HepG2 (cell line): ENCODE measurements around the gene KRTAP5-11. TPM values are rescaled to one million over a fixed set of nuclear protein-coding genes. Genes with fewer than 3 reads are reported as not detected.
"Not testable (repeated sequence)": the region's sequence is repeated elsewhere in the genome, so short reads cannot be mapped to it uniquely, and the experiment has no call there.

Experiments
- ATAC-seq: fragments of 200-7000 bp; cut with Tn5 transposase; 3 replicates; pipeline ENCODE4 v1.9.1; 2020; ENCODE audit warnings: mild to moderate bottlenecking, moderate library complexity
- BruUV-seq: library from RNA; stranded (reverse); fragments of 400-500 nt; replicated peaks from 2 replicates; lab custom pipeline; 2021; lab: Mats Ljungman, UMichigan
- CTCF ChIA-PET: fragments of 300-600 bp; formaldehyde crosslinking; extraction: SDS; loops from one replicate; lab custom pipeline; 2021; ENCODE audit warnings: low total read pairs, inconsistent platforms, low intra/inter-chr PET ratio; lab: Yijun Ruan, JAX
- POLR2A ChIA-PET: fragments of 350-600 bp; sonication (Branson Sonifier 250); formaldehyde crosslinking; loops from one replicate; lab custom pipeline; 2020; ENCODE audit warnings: antibody characterized with exemption, inconsistent platforms; lab: Yijun Ruan, JAX
- DNase-seq: peaks from one replicate; pipeline ENCODE4 v3.0.0-alpha.2; 2015; ENCODE audit warnings: low spot score
- FAIRE-seq: peaks from 3 replicates; lab custom pipeline; 2011; peaks lifted over from hg19 to GRCh38; lab: Jason Lieb, UNC
- H2AFZ ChIP-seq: one replicate; pipeline ENCODE4 v1.6.1; 2011; ENCODE audit warnings: low read length, inconsistent platforms
- H3K27ac ChIP-seq: fragments of 300-600 bp; 3 replicates; pipeline ENCODE4 v1.8.0; 2011; ENCODE audit warnings: mixed run types, mild to moderate bottlenecking, mixed read lengths, low read length, inconsistent platforms; ENCODE audit not compliant: insufficient read depth; ENCODE audit errors: extremely low read length
- H3K27me3 ChIP-seq, 2 experiments: fragments of 200-600 bp in 1 of 2; 2 replicates in 1 of 2; 3 replicates in 1 of 2; pipeline versions ENCODE4 v1.6.0 to v1.8.0; 2011; ENCODE audit warnings: low read length in 2 of 2, mild to moderate bottlenecking in 2 of 2, moderate library complexity in 2 of 2, inconsistent platforms in 1 of 2; ENCODE audit not compliant: insufficient read depth in 2 of 2, control insufficient read depth in 1 of 2
- H3K36me3 ChIP-seq, 2 experiments: fragments of 200-600 bp in 1 of 2; replicated peaks in 1 of 2; 2 replicates in 1 of 2; 3 replicates in 1 of 2; pipeline versions ENCODE4 v1.5.1 to v1.8.0; 2011; ENCODE audit warnings: low read length in 2 of 2, inconsistent platforms in 1 of 2; ENCODE audit not compliant: insufficient read depth in 2 of 2, control insufficient read depth in 1 of 2
- H3K4me1 ChIP-seq: 2 replicates; pipeline ENCODE4 v1.5.1; 2012; ENCODE audit warnings: low read length, inconsistent platforms; ENCODE audit not compliant: insufficient read depth
- H3K4me2 ChIP-seq: 2 replicates; pipeline ENCODE4 v1.6.0; 2011; ENCODE audit warnings: low read depth, low read length, inconsistent platforms
- H3K4me3 ChIP-seq, 3 experiments: fragments of 200-600 bp in 1 of 3; sonication (generic), shearing (Covaris generic) in 1 of 3; replicated peaks in 1 of 3; 2 replicates each; pipeline ENCODE4 v1.5.1; 2011 to 2016; ENCODE audit warnings: low read length in 3 of 3, inconsistent platforms in 2 of 3, low read depth in 2 of 3, mild to moderate bottlenecking in 2 of 3, control low read depth in 1 of 3, mixed read lengths in 1 of 3; ENCODE audit not compliant: insufficient read depth in 1 of 3
- H3K79me2 ChIP-seq: one replicate; pipeline ENCODE4 v1.6.1; 2011; ENCODE audit warnings: low read length, inconsistent platforms; ENCODE audit not compliant: insufficient read depth
- H3K9ac ChIP-seq: 2 replicates; pipeline ENCODE4 v1.6.0; 2011; ENCODE audit warnings: mild to moderate bottlenecking, low read depth, low read length, inconsistent platforms; ENCODE audit not compliant: insufficient read depth
- H3K9me3 ChIP-seq: 2 replicates; pipeline ENCODE4 v1.5.1; 2012; ENCODE audit warnings: mild to moderate bottlenecking, low read length
- H4K20me1 ChIP-seq: 2 replicates; pipeline ENCODE4 v1.6.0; 2011; ENCODE audit warnings: inconsistent platforms, mild to moderate bottlenecking, low read length, moderate library complexity; ENCODE audit not compliant: insufficient read depth
- GLI4 ChIP-seq: sonication (generic); formaldehyde crosslinking; IDR thresholded peaks from 2 replicates; pipeline ENCODE4 v1.5.1; 2020; ENCODE audit warnings: missing genetic modification reagents, mild to moderate bottlenecking, moderate library complexity, borderline replicate concordance
- NKX3-1 ChIP-seq: sonication (generic); formaldehyde crosslinking; IDR thresholded peaks from 2 replicates; pipeline ENCODE4 v1.5.0; 2020; ENCODE audit warnings: missing genetic modification reagents
- ZBTB38 ChIP-seq: sonication (generic); formaldehyde crosslinking; IDR thresholded peaks from 2 replicates; pipeline ENCODE4 v1.5.1; 2020; ENCODE audit warnings: mild to moderate bottlenecking, missing genetic modification reagents
- ZFYVE20 ChIP-seq: sonication (generic); formaldehyde crosslinking; IDR thresholded peaks from 2 replicates; pipeline ENCODE4 v1.8.0; 2023; ENCODE audit warnings: low read depth, mild to moderate bottlenecking, moderate library complexity, missing genetic modification reagents, borderline replicate concordance
- ZNF18 ChIP-seq: sonication (generic); formaldehyde crosslinking; IDR thresholded peaks from 2 replicates; pipeline ENCODE4 v1.8.0; 2022; ENCODE audit warnings: mild to moderate bottlenecking, missing genetic modification reagents; ENCODE audit not compliant: insufficient replicate concordance
- ZNF232 ChIP-seq: sonication (generic); formaldehyde crosslinking; IDR thresholded peaks from 2 replicates; pipeline ENCODE4 v1.4.0; 2020; ENCODE audit warnings: missing genetic modification reagents, borderline replicate concordance
- ZNF383 ChIP-seq: sonication (generic); formaldehyde crosslinking; IDR thresholded peaks from 2 replicates; pipeline ENCODE4 v1.4.0; 2020; ENCODE audit warnings: missing genetic modification reagents, mild to moderate bottlenecking, borderline replicate concordance
- ZNF44 ChIP-seq: sonication (generic); formaldehyde crosslinking; IDR thresholded peaks from 2 replicates; pipeline ENCODE4 v1.5.1; 2020; ENCODE audit warnings: mild to moderate bottlenecking, missing genetic modification reagents
- ZNF607 ChIP-seq: sonication (generic); formaldehyde crosslinking; IDR thresholded peaks from 2 replicates; pipeline ENCODE4 v1.5.1; 2020; ENCODE audit warnings: missing genetic modification reagents, mild to moderate bottlenecking, borderline replicate concordance
- ZNF687 ChIP-seq: sonication (generic); formaldehyde crosslinking; IDR thresholded peaks from 2 replicates; pipeline ENCODE4 v1.5.1; 2020; ENCODE audit warnings: mild to moderate bottlenecking, missing genetic modification reagents, moderate library complexity
- WGBS: methylation state at CpG from one replicate; pipeline ENCODE4 v1.1.6; 2017; ENCODE audit warnings: low lambda C conversion rate; 5-methylcytosine and 5-hydroxymethylcytosine counted together
- in situ Hi-C: cut with HindIII; loops from 2 replicates; pipeline ENCODE4 v1.10.0; 2017; ENCODE audit warnings: low pct_unique_long_range_greater_than_20kb; ENCODE audit not compliant: extremely low pct_ligation_motif_present
- intact Hi-C: fragments of 100-400 bp; cut with micrococcal nuclease; formaldehyde crosslinking; loops from one replicate; pipeline ENCODE4 v1.10.0; 2022; ENCODE audit not compliant: unreplicated experiment
- polyA plus RNA-seq, 8 experiments: library from polyadenylated mRNA; depleted of rRNA in 3 of 8; stranded (reverse) in 7 of 8; unstranded in 1 of 8; fragments of >200 nt; fragmentation: Illumina TruSeq in 4 of 8; extraction: Trizol in 4 of 8; gene quantifications; 2 replicates each; pipeline versions ENCODE4 v1.2.1 to v1.2.3, GENCODE V29; 2011 to 2016; ENCODE audit warnings: low read depth in 4 of 8, missing spikeins in 1 of 8, mixed read lengths in 1 of 8; ENCODE audit not compliant: insufficient read depth in 1 of 8
- total RNA-seq, 5 experiments: library from RNA; depleted of rRNA; stranded (reverse); fragments of >200 nt; fragmentation: Illumina TruSeq; extraction: Trizol; gene quantifications; 2 replicates each; pipeline ENCODE4 v1.2.3, GENCODE V29; 2016; ENCODE audit warnings: low read depth in 1 of 5

Gene KRTAP5-11
- total and polyA plus RNA-seq, 2 of the 13 experiments (the other 11 are each of a cell fraction or from before 2014, with no cell fraction given): not detected

GRCh38 chr11:71539971-71540370 is 42.7 kb downstream of the KRTAP5-11 start:
- Histone ChIP-seq H3K4me1 (peaks cover 95% of the 10 kb centered on the region), H3K4me2 (0 out of 2 replicates have a peak overlapping the region, but pooled peaks have one; percentile 12)
- in situ Hi-C loops, H4K20me1 ChIP-seq, intact Hi-C loops, H3K9ac ChIP-seq, H3K79me2 ChIP-seq, H3K27me3 ChIP-seq, H3K36me3 ChIP-seq, H2AFZ ChIP-seq, H3K27ac ChIP-seq, POLR2A ChIA-PET, ATAC-seq, FAIRE-seq, H3K9me3 ChIP-seq, H3K4me3 ChIP-seq, CTCF ChIA-PET, DNase-seq, BruUV-seq: not testable (repeated sequence)
- WGBS: 77% methylated on average over 11 of the region's 11 CpGs
- TF ChIP-seq ZNF687 (CRISPR knock-in tag): peak; percentile 37; the same call in 1 of the 2 replicates
- TF ChIP-seq ZBTB38 (CRISPR knock-in tag): peak; percentile 39; the same call in 1 of the 2 replicates

GRCh38 chr11:71539017-71539416 is 43.7 kb downstream of the KRTAP5-11 start:
- no peak overlapping the region for H3K4me3 ChIP-seq
- FAIRE-seq (no peak), ATAC-seq (no peak), DNase-seq (no peak)
- no peaks in the 10 kb centered on the region for H4K20me1 ChIP-seq
- H3K4me2 ChIP-seq: 0 out of 2 replicates have a peak overlapping the region, but pooled peaks have one; percentile 12
- WGBS: 83% methylated on average over 11 of the region's 11 CpGs
- no TSS peak for BruUV-seq
- no peak overlapping the region for H2AFZ ChIP-seq
- ChIA-PET POLR2A (no interaction called here), CTCF (no interaction called here)
- H3K4me1 ChIP-seq: peaks cover 95% of the 10 kb centered on the region
- H3K9ac ChIP-seq: no peak overlapping the region
- in situ Hi-C loops: no loop called here
- no peaks in the 10 kb centered on the region for H3K9me3 ChIP-seq
- no peaks in the 10 kb centered on the region for H3K27me3 ChIP-seq
- intact Hi-C loops: no loop called here
- no peaks in the 10 kb centered on the region for H3K79me2 ChIP-seq
- no peaks in the 10 kb centered on the region for H3K36me3 ChIP-seq
- no peak overlapping the region for H3K27ac ChIP-seq
- TF ChIP-seq ZNF607 (CRISPR knock-in tag): no peak
- no peak for TF ChIP-seq GLI4 (CRISPR knock-in tag)
- TF ChIP-seq ZNF44 (CRISPR knock-in tag): no peak
- no peak for TF ChIP-seq ZNF383 (CRISPR knock-in tag)
- TF ChIP-seq NKX3-1 (CRISPR knock-in tag): no peak
- TF ChIP-seq ZFYVE20 (CRISPR knock-in tag): no peak
- no peak for TF ChIP-seq ZNF18 (CRISPR knock-in tag)
- no peak for TF ChIP-seq ZNF232 (CRISPR knock-in tag)
